Esophagus muscularis mucosa (tissue), 4 donors: ENCODE data around the gene LANCL2. TPM values are rescaled to one million over a fixed set of nuclear protein-coding genes. Genes with fewer than 3 reads are reported as not detected.

ENCODE experiments used
- DNase-seq: peaks from one replicate; pipeline ENCODE4 v3.0.0-alpha.2; 2017; ENCODE audit errors: extremely low spot score
- H3K27ac ChIP-seq, 4 donors: fragments of 200-600 bp; sonication (generic); replicated peaks in 1 of 4; 1 replicate in 3 of 4; 2 replicates in 1 of 4; pipeline ENCODE4 v1.5.1; 2016 to 2019; ENCODE audit warnings: mild to moderate bottlenecking in 1 of 4
- H3K27me3 ChIP-seq, 4 donors: fragments of 200-600 bp; sonication (generic); one replicate each; pipeline versions ENCODE4 v1.5.1 to v1.6.0; 2016 to 2019
- H3K36me3 ChIP-seq, 4 donors: fragments of 200-600 bp; sonication (generic); one replicate each; pipeline ENCODE4 v1.5.1; 2016 to 2019
- H3K4me1 ChIP-seq, 4 donors: fragments of 200-600 bp; sonication (generic); one replicate each; pipeline ENCODE4 v1.5.1; 2016 to 2019
- H3K4me3 ChIP-seq, 4 donors: fragments of 200-600 bp; sonication (generic); 1 replicate in 2 of 4; 2 replicates in 2 of 4; pipeline ENCODE4 v1.5.1; 2016 to 2019; ENCODE audit warnings: mild to moderate bottlenecking in 4 of 4, moderate library complexity in 1 of 4
- H3K9me3 ChIP-seq, 4 donors: fragments of 200-600 bp; sonication (generic); 1 replicate in 3 of 4; 2 replicates in 1 of 4; pipeline ENCODE4 v1.5.1; 2016 to 2019
- CTCF ChIP-seq, 3 experiments: fragments of 200-600 bp in 2 of 3; fragments of 450-650 bp in 1 of 3; sonication (generic) in 2 of 3; IDR thresholded peaks; one replicate each; pipeline ENCODE4 v1.5.1; 2017 to 2019; ENCODE audit warnings: antibody characterized with exemption in 3 of 3, mild to moderate bottlenecking in 2 of 3, moderate library complexity in 1 of 3
- EP300 ChIP-seq: sonication (generic); formaldehyde crosslinking; IDR thresholded peaks from one replicate; pipeline ENCODE4 v1.6.1; 2017; ENCODE audit warnings: antibody characterized with exemption
- POLR2A ChIP-seq: fragments of 450-650 bp; IDR thresholded peaks from one replicate; pipeline ENCODE4 v1.6.1; 2017; ENCODE audit warnings: antibody characterized with exemption, moderate library complexity, mild to moderate bottlenecking, low read depth
- POLR2AphosphoS5 ChIP-seq, 2 donors: sonication (generic); formaldehyde crosslinking; IDR thresholded peaks; one replicate each; pipeline ENCODE4 v1.6.1; 2017; ENCODE audit warnings: antibody characterized with exemption in 2 of 2
- WGBS: methylation state at CpG from one replicate; pipeline ENCODE4 v1.1.5; 2018; 5-methylcytosine and 5-hydroxymethylcytosine counted together
- intact Hi-C: fragments of 100-400 bp; cut with DNase I; formaldehyde crosslinking; loops from one replicate; pipeline ENCODE4 v1.15.1; 2023
- total RNA-seq, 4 donors: library from RNA; depleted of rRNA; stranded (reverse); fragments of >200 nt; gene quantifications; one replicate each; pipeline versions ENCODE4 v1.1.0 to v1.2.1, GENCODE V29; 2016

The LANCL2 gene
- total RNA-seq, 4 donors from 2014 or later = 10.0 to 11.8 (median 10.7) TPM

GRCh38 chr7:55474944-55475854 lies 110.1 kb downstream of the LANCL2 start:
- Histone ChIP-seq H3K4me1 (no peaks in the 10 kb centered on the region), H3K4me3 (no peak overlapping the region), H3K9me3 (no peaks in the 10 kb centered on the region), H3K27ac (no peak overlapping the region), H3K36me3 (peaks cover 0 to 31% (median 9%) of the 10 kb centered on the region in 4 donors), H3K27me3 (no peaks in the 10 kb centered on the region)
- intact Hi-C loops = no loop called here
- peak; percentile 79 for DNase-seq
- TF ChIP-seq POLR2AphosphoS5 (IDR thresholded peaks at IDR 0.05) (no peak), CTCF (IDR thresholded peaks at IDR 0.05) (no peak), EP300 (no peak), POLR2A (no peak)
- 91% methylated on average over 20 of the region's 22 CpGs for WGBS

GRCh38 chr7:55475855-55476803 lies 111.0 kb downstream of the LANCL2 start:
- intact Hi-C loops = no loop called here
- H3K4me1 ChIP-seq = no peaks in the 10 kb centered on the region
- peaks cover 0 to 32% (median 9%) of the 10 kb centered on the region in 4 donors for H3K36me3 ChIP-seq
- WGBS = 83% methylated on average over 10 of the region's 19 CpGs
- TF ChIP-seq POLR2A (no peak), CTCF (IDR thresholded peaks at IDR 0.05) (no peak), EP300 (no peak)
- H3K9me3 ChIP-seq = no peaks in the 10 kb centered on the region
- H3K4me3 ChIP-seq = no peak overlapping the region
- H3K27me3 ChIP-seq = no peaks in the 10 kb centered on the region
- DNase-seq = peak; percentile 70
- H3K27ac ChIP-seq = no peak overlapping the region

GRCh38 chr7:55476852-55477780 lies 112.0 kb downstream of the LANCL2 start:
- no peaks in the 10 kb centered on the region for H3K4me1 ChIP-seq
- intact Hi-C loops = no loop called here
- H3K4me3 ChIP-seq = no peak overlapping the region
- no peaks in the 10 kb centered on the region for H3K9me3 ChIP-seq
- 93% methylated on average over 10 of the region's 19 CpGs for WGBS
- H3K36me3 ChIP-seq = peaks cover 0 to 30% (median 8%) of the 10 kb centered on the region in 4 donors
- DNase-seq = peak; percentile 68
- TF ChIP-seq POLR2AphosphoS5 (IDR thresholded peaks at IDR 0.05) (no peak), POLR2A (no peak), EP300 (no peak), CTCF (IDR thresholded peaks at IDR 0.05) (no peak)
- no peaks in the 10 kb centered on the region for H3K27me3 ChIP-seq
- H3K27ac ChIP-seq = no peak overlapping the region

- peak; percentile 81 for DNase-seq
- Histone ChIP-seq H3K4me1 (no peaks in the 10 kb centered on the region), H3K27me3 (no peaks in the 10 kb centered on the region), H3K36me3 (peaks cover 0 to 28% (median 7%) of the 10 kb centered on the region in 4 donors), H3K9me3 (no peaks in the 10 kb centered on the region), H3K27ac (no peak overlapping the region), H3K4me3 (no peak overlapping the region)
- 82% methylated on average over 13 of the region's 13 CpGs for WGBS
- intact Hi-C loops = no loop called here
- TF ChIP-seq CTCF (IDR thresholded peaks at IDR 0.05) (no peak), EP300 (no peak), POLR2A (no peak), POLR2AphosphoS5 (IDR thresholded peaks at IDR 0.05) (no peak)
These were observed 112.7 kb downstream of the LANCL2 start for GRCh38 chr7:55477781-55478374.
